GM21423 (cell line): ENCODE data around the gene LAMB4.

ENCODE experiments used
- ATAC-seq: cut with Tn5 transposase; IDR thresholded peaks from one replicate; pipeline ENCODE4 v1.9.1; 2021; ENCODE audit warnings: mild to moderate bottlenecking, moderate library complexity; ENCODE audit not compliant: unreplicated experiment

The LAMB4 gene

DNA sequence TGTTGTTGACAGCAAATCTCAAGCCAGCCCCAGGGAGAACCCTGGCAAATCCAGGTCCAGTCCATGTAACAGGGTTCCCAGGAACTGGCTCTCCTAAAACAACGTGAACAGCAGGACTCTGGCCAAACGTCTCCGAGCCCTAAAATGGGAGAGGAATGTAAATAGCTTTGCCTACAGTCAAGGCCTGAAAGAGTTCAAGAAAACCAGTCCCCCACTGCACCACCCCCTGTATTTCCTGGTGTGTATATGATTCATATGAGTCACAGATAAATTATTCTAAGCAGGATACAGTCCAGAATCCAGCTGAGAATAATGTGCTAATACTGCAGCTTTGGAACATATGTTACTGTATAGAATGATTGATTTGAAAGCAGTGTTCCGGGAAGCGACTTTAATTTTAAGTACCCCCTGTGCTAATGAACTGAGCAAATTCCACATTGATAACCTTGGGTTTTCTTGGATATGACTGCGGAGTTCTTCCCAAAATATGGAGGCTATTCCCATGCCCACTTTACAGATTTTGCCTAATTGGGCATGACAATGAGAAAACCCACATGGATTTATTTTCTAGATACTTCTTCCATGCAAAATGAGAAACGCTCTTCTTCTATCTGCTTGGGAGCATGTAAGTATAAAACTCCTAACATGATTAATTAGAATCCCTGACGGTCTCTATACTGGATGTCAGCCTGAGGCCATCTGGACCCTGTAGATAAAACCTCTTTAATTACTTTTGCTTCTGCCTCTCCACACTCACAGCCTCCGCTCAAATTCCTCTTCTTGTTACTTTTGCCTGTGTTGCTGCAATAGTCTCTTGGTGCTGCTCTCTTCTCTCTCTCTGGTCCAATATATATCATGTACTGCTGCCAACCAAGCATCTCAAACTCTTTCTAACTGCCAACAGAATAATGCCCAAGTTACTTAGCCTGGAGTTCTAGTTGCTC, 50.2 kb downstream of the LAMB4 start:
- ATAC-seq: no peak

DNA sequence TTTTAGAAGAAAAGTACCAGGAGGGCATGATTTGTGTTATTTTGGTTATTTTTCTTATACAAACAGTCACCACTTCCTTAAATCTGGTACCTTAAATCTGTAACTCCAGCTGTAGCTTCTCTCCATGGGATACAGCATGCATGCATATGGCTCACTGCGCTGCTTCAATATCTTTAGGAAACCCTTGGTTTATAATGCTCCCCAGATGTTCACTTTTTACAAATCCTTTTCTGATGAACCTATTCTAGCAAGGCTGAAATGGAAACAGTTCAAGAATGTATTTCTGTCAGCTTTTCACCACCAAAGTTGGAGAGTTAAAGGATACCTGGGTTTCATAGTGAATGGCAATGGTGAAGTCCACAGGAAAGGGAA, 50.9 kb downstream of the LAMB4 start:
- no peak for ATAC-seq

DNA sequence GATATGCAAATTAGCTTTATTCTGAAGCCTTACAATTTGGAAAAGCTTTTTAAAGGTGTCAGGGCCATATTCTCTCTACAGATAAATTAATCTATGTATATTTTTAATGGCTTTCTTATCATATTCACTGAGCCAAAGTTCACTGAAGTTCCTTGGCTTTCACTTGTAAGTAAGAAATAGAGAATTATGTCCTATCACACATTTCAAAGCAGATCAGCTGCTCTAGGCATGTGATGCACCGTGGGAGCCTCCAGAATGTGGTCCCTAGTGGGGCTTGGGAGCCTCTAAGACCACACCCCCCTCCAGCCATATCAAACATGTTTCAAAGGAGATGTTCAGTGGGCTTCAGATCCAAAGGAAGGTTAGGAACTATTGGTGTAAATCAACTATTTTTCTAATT, 51.5 kb downstream of the LAMB4 start:
- no peak for ATAC-seq

DNA sequence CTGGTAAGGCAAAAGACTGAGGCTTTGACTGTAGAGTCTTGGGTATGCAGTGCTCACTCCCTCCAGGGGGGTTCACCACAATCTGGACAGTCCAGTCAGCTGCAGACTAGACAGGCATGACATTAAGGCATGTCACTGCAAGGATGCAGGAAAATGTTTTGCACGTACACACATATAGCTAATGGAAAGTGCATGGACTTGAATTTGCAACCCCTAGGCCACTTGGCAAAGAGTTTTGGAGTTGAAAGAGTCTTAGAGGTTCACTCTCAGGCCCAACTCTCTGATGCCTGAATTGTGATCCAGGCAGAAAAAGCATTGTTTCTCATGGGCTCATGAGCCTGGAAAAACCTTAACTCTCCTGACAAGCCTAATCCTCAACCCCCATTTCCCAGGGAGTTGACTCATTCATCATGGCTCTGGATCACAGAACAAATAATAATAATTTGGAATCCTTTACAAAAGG, 51.9 kb downstream of the LAMB4 start:
- no peak for ATAC-seq

DNA sequence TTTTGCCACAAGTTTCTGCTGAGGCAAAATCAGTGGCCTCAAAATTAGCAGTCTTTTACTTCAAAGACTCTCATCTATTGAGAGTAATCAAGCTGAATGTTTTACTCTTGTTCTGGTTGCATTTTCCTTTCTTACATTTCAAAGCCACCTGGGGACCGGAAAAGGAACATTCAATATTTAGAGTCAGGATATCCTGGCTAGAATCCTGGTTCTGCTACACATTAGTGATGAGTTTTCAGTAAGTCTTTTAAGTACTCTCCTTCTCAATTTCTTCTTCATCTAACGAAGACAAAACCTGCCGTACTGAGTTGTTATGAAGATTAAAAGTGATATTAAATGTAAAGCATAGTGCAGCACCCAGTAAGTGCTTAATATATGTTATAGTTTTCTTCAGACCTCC, 52.5 kb downstream of the LAMB4 start:
- no peak for ATAC-seq

DNA sequence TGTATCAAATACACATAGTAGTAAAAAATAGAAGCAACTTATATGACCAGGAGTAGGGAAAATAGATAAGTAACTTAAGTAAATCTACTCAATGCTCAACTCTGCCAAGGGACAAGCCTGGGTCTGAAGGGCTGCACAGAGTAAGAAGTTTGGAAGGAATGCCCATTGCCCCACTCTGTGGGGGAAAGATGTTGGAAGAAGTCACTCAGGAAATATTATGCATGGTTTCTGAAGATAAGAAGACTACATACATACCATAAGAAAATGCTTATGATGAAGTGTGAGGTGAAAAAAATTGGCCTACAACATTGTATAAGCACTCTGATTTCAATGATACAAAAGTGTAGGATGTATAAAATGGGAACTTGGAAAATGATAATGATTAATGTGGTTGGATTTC, 54.0 kb downstream of the LAMB4 start:
- ATAC-seq: no peak

DNA sequence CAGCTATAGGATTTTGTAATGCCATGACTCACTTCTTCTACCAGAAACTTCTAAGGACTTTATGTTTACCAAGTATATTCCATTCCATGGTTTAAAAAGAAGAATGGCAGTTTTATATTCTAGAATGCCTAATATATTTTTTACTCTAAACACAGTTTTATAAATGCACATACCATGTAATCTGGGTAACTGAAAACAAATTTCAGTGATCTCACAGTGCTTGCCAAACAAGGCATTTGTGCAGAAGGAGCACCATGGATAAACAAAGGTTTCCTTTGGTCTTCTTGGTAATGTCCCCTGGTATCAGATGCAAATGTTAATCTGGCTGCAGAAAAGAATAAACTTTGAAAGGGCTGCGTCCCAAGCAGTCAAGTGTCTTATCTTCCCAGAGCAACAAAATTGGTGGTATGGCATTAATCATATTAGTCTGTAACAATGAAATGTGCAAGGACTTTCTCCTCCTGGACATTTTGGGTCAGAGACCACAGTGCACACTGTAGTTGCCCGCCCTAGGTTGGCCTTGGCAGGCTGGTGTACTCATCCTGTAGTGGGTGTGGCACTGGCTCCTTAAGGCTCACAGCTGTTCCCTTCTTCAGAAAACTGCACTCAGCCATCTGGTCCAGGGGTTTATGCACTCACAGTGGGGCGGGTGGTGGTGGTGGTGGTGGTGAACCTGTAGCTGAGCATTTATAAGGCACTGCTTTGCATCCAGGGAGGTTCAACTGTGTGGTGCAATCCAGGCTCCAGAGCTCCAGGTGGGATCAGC, 56.7 kb downstream of the LAMB4 start:
- no peak for ATAC-seq

DNA sequence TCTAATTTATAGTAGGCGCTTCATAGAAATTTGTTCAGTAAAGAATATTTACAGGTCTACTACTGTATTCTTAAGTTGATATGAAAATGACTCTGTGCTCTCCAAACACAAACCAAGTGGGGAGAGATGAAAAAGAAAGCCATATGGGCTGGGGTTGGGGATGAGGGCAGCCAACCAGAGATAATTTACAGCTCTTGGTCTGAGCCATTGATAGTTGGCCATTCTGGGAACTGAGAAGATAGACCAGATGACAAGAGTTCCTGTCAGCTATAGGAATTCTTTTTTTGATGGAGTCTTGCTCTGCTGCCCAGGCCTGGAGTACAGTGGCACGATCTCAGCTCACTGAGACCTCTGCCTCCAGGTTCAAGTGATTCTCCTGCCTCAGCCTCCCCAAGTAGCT, 57.4 kb downstream of the LAMB4 start:
- no peak for ATAC-seq

DNA sequence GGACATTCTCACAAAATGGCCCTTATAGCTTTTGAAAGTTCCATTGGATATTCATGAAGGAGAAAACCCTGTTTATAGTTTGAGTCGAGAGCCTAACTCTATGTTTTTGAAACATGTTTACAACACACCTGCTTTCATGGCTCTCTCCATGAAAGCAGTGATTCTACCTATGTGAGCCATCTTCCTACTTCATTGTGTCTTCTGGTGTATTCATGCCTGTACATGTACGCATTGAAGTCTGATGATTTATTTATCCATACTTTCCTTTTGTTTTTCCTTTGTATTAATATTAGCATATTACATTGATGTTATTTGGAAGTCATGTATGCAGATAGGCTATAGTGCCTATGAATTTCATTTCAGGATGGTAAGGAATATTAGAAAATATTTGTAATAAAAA, 58.0 kb downstream of the LAMB4 start:
- no peak for ATAC-seq

DNA sequence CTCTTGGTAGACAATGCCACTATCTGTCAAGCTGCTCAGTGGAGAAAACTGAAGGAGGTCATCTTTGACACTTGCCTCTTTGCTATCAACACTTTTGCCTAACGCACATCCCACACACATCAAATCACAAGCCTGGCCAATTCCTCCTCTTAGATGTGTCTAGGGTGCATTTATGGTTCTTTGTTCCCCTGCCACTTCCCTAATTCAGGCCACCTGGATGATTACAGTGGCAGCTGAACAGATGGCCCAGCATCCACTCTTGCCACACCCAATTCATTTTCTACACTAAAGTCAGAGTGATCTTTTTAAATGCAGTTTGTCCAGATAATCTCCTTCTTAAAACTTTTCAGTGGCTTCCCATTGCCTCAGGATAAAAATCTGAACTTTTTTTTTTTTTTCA, 58.6 kb downstream of the LAMB4 start:
- no peak for ATAC-seq

DNA sequence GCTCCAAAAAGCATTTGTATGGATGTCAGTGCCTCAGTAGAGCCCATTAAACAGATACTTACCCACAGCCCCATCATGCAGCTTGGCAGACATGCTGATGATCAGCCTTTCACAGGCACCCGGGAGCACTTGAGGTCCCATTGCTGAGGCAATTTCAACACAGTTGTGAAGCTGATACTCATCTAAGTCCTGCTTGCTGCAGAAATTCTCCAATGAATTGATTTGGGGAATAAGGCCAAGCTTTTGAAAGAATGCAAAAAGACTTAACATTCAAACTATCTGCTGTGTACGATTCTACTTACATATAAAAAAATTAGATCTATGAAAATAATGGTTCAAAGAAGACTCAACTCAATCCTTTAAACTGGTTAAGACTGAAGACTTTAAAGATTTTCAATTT, 60.5 kb downstream of the LAMB4 start:
- no peak for ATAC-seq

DNA sequence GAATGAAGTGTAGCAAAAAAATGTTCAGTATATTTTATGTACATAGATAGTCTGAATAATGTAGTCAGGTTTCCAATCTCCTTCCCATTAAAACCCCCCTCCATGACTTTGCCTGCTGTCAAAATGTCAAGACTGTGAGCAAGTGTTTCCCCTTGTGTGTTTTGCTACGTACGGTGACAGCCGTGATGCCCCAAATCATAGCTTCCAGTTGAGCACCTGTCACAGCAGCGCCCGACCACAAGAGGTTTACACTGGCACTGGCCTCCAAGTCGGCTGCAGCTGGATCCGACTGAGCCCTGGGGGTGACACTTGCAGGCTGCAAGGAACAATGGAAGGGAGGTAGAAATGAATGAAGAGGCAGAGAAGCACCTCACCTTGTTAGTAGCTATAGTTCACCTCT, 62.3 kb downstream of the LAMB4 start:
- no peak for ATAC-seq

DNA sequence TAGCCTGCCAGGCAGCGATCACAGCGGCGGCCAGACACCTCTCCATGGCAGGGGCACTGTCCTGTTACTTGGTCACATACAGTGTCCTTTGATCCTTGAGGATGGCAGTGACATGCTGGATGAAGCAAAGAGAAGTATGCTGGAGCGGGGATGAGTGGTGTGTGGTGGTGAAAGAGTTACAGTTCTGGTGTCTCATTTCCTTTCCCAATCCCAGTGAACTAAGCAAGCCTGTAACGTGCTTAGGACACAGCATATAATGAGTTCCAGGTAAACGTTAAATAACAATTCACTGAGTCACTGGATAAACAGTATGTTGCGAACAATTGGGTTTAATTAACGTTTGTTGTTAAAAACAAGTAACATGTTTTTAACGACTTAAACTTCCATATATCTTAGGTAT, 63.7 kb downstream of the LAMB4 start:
- no peak for ATAC-seq

DNA sequence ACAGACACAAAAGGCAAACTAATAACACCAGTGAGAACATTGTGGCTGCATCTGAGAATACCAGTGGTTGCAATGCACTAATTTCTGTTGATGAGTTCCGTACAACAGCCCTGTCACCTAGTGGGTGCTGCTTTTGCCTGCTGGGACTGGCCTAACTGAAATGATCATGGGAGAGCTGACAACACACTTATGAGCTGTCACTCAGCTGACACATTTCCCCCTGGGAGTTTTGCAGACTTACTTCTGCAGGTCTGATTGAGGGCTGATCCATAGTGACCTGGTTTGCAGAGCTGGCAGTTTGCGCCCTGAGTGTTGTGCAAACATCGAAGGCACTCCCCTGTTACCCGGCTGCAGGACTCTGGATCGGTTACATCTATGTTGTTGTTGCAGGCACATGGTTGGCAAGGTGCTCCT, 66.6 kb downstream of the LAMB4 start:
- no peak for ATAC-seq

DNA sequence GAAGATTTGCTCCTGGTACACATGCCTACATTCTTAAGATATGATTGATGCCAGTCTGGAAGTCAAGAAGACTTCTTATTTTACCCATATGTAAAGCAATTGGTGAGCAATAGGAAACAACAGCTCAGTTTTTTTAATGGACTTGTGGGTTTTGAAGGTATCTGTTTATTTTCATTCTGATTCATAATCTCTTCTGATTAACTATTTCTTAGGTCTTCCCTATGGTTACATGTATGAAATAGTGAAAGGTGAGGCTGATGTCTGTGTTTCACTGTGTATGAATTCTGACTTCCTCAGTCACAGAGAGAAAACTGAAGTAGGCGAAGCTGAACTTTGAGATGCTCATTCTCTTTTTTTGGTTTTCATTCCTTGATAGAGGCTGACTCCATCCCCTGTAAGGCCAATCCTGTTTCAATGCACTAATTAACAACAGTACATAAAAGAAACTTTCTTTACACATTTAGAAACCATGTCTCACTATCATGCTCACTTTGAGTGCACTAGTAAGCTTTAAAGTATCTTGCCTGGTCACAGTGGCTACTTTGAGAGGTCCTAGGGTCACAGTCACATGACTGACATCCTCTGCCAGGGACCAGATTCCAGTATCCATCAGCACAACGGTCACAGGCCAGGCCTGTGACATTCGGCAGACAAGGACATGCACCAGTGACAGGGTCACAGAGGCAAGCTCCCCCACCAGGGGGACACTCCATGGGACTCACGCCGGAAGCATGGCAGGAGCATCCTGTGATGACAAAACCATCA, 67.7 kb downstream of the LAMB4 start:
- ATAC-seq: no peak

DNA sequence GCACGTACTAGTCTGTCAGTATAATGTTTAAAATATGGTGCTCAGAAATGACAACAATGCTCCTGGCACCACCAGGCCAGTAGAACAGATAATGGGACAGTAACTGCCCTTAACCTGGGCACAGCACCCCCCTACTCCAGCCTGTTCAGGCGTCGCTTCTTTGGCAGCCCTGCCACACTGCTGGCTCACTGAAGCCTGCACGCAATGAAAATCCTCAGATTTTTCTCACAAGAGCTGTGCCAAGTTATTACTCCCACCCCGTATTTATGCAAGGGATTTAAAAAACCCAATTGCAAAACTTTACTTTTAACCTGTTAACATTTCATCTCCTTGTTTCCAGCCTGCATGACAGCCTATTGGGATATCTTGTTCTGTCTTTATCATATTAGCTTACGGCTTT, 70.6 kb downstream of the LAMB4 start:
- no peak for ATAC-seq

DNA sequence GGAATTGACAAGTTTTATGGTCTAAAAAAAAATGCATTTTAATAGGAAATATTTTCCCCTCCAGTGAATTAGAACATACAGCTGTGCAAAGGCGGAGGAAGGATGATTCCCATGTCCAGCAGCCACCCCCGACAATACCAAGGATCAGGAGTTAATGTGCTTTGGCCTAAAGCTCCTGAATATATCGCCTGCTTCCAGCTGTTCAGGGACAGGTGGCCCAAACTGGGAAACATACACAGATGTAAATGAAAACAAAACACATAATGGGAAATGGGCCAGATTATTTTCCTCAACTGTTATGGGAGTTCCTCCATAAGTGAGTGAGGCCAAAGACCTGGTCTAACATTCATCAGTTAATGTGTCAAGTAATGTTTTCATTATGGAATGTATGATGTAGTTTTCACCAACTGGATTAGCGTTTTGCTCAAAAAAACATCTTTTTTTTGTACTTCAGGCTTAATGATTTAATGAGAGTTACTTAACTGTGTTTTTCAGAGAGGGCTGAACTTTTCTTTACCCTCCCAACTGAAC, 72.1 kb downstream of the LAMB4 start:
- no peak for ATAC-seq

DNA sequence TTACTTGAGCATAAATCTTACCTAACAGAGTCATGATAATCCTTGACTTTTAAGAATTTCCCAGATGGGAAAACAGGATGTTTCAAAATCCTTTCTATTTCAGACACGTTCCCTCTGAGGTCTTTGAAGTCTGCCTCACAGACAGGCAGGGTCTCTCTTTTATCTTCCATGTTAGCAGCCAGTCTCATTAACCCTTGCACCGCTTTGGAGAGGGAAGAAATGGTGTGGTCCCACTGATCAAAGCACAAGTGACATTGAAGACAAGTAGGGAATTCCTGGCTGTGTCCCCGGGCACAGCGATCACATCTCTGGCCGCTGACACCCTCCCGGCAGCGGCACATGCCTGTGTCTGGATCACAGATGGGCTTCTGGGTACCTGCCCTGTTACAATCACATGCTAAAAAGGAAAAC, 74.5 kb downstream of the LAMB4 start:
- no peak for ATAC-seq

DNA sequence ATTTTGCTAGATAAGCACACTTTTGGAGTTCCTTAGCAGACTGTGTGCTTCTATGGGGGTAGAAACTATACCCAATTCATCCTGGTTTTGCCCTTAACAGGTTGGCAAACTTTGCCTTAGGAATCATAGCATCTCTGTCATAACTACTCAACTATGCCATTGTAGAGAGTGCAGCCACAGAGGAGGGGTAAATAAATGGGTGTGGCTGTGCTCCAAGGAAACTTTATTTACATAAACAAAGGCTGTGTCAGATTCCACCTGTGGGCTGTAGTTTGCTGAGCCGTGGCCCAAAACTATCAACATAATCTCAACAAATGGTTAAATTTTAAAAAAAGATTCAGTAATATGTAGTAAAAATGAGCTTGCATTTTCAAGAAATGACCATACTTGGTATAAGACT, 75.6 kb downstream of the LAMB4 start:
- ATAC-seq: no peak

DNA sequence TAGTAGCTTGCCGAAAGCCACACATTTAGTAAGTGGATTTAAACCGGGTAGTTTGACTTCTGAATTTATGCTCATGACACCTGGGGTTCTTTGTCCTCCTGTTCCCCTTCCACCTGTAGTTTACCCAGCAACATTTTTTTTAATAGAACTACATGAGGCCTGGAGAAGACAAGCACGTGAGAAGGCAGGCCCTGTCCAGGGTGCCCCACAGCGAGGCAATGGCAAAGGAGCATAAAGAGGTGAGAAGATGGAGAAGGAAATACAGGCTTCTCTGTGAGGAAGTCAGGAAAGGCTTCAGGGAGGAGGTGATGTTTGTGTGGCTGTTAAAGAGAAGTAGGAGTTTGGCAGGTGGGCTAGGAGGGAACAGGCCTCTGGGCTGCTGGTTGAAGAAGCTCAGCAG, 76.9 kb downstream of the LAMB4 start:
- ATAC-seq: no peak

DNA sequence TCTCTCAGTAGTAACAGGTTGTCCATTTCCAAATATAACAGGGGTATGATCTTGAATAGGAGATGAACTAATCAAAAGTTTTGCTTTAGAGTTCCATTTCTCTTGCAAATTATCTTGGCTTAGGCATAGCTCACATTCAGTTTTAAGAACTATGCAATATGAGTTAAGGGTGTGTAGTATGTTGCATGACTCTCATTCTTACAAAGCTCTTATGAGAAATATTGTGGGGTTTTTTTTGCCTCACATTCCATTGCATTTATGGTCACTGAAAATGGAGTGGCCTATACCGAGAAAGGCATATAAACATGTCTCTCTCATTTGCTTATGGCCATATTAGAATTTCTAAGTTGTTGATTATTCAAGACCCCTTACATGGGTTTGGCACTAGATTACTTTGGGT, 78.7 kb downstream of the LAMB4 start:
- ATAC-seq: no peak
